ENCODE measurements around the gene ACE2. TPM values are rescaled to one million over a fixed set of nuclear protein-coding genes. Genes with fewer than 3 reads are reported as not detected.

Gene ACE2
- total and polyA plus RNA-seq, 9 of the 15 experiments (the other 6 are each of a cell fraction or from before 2014, with no cell fraction given), result 0.03 to 0.09 (median 0.07) TPM; not detected in 6

- intact Hi-C loops (cut with micrococcal nuclease), result no loop called here
- no peak for ATAC-seq
These were observed 6.3 kb upstream of the ACE2 start for GRCh38 chrX:15607067-15607466.

More at GRCh38 chrX:15607067-15607466, 6.3 kb upstream of the ACE2 start:
- Histone ChIP-seq H4K20me1 (replicated peaks; ENCODE audit: control insufficient read depth, insufficient read depth, low read length) (no peaks in the 10 kb centered on the region), H2AFZ (ENCODE audit: low read depth, low read length) (no peak overlapping the region), H3K4me3 (no peak overlapping the region), H3K9me1 (ENCODE audit: control insufficient read depth, insufficient read depth, low read length) (no peaks in the 10 kb centered on the region), H3K27ac (ENCODE audit: extremely low read depth, low read depth, low read length) (no peak overlapping the region), H3K9ac (ENCODE audit: insufficient read depth in 1 of 2, low read depth in 2 of 2, low read length in 2 of 2) (no peak overlapping the region), H3K27me3 (ENCODE audit: control insufficient read depth in 2 of 2, insufficient read depth in 2 of 2, low read length in 2 of 2) (no peaks in the 10 kb centered on the region), H3K4me2 (ENCODE audit: insufficient read depth, low read length) (no peak overlapping the region), H3K4me1 (replicated peaks in 1 of 2; ENCODE audit: control insufficient read depth in 2 of 2, insufficient read depth in 2 of 2, low read length in 2 of 2) (no peaks in the 10 kb centered on the region), H3K79me2 (ENCODE audit: control insufficient read depth, insufficient read depth, low read length) (no peaks in the 10 kb centered on the region), H3K9me3 (replicated peaks; ENCODE audit: control insufficient read depth, insufficient read depth, low read depth, low read length) (no peaks in the 10 kb centered on the region), H3K36me3 (ENCODE audit: control insufficient read depth, insufficient read depth, low read length) (no peaks in the 10 kb centered on the region)
- in situ Hi-C loops (cut with MboI), result no loop called here
- CTCF ChIA-PET (ENCODE audit: low intra/inter-chr PET ratio), result no interaction called here
- POLR2A ChIA-PET, result no interaction called here
- no TSS peak for BruUV-seq (replicated peaks)
- DNase-seq (ENCODE audit: extremely low read depth in 1 of 4, low spot score in 3 of 4), result no peak
- no peak for TF ChIP-seq ZNF224 (CRISPR knock-in tag; IDR thresholded peaks at IDR 0.05)
- no peak for TF ChIP-seq HCFC1 (IDR thresholded peaks at IDR 0.05; ENCODE audit: low read depth, low read length)
- TF ChIP-seq ZNF143 (CRISPR knock-in tag; IDR thresholded peaks at IDR 0.05), result no peak
- TF ChIP-seq GTF2F1 (IDR thresholded peaks at IDR 0.05; ENCODE audit: low read depth, low read length), result no peak
- no peak for TF ChIP-seq SP1 (CRISPR knock-in tag; IDR thresholded peaks at IDR 0.05)
- TF ChIP-seq SPI1 (IDR thresholded peaks at IDR 0.05; ENCODE audit: borderline replicate concordance, low read depth, low read length), result no peak
- TF ChIP-seq ZNF76 (CRISPR knock-in tag; IDR thresholded peaks at IDR 0.05; ENCODE audit: borderline replicate concordance), result no peak
- no peak for TF ChIP-seq HES1 (IDR thresholded peaks at IDR 0.05; ENCODE audit: low read depth)
- no peak for TF ChIP-seq FOXP1 (CRISPR knock-in tag; IDR thresholded peaks at IDR 0.05)
- TF ChIP-seq SMARCA4 (IDR thresholded peaks at IDR 0.05), result no peak
- no peak for TF ChIP-seq BRF1 (IDR thresholded peaks at IDR 0.05; ENCODE audit: borderline replicate concordance, extremely low read depth, insufficient read length)
- TF ChIP-seq ZNF121 (CRISPR knock-in tag; conservative IDR thresholded peaks at IDR 0.05), result no peak
- TF ChIP-seq TRIM28 (IDR thresholded peaks at IDR 0.05), result no peak
- TF ChIP-seq ZNF324 (CRISPR knock-in tag; IDR thresholded peaks at IDR 0.05), result no peak
- FAIRE-seq, result no peak
- 42% methylated on average over 5 of the region's 5 CpGs for WGBS (ENCODE audit: insufficient coverage, low coverage, missing lambda C conversion rate)
